ENCODE results near the gene DNAH2.

GRCh38 chr17:7839190-7839875 is 121.8 kb downstream of the DNAH2 start:
- TF ChIP-seq EZH2 (IDR thresholded peaks at IDR 0.05) (no peak), POLR2AphosphoS5 (IDR thresholded peaks at IDR 0.05; ENCODE audit: borderline replicate concordance, low read depth, low read length) (no peak)

All from SK-N-MC (cell line).